HEK293T (cell line): ENCODE measurements around the gene SPOUT1.

Experiments used
- FOXA1 ChIP-seq: fragments of 450-650 bp; IDR thresholded peaks from 2 replicates; pipeline ENCODE4 v1.6.1; 2016; ENCODE audit warnings: mild to moderate bottlenecking
- FOXK2 ChIP-seq: fragments of 450-650 bp; IDR thresholded peaks from 2 replicates; pipeline ENCODE4 v1.6.1; 2016; ENCODE audit warnings: mild to moderate bottlenecking
- FOXM1 ChIP-seq: fragments of 450-650 bp; IDR thresholded peaks from 2 replicates; pipeline ENCODE4 v1.6.1; 2017; ENCODE audit warnings: mild to moderate bottlenecking, borderline replicate concordance
- LEF1 ChIP-seq: fragments of 450-650 bp; IDR thresholded peaks from 2 replicates; pipeline ENCODE4 v1.6.1; 2017; ENCODE audit warnings: mild to moderate bottlenecking, borderline replicate concordance
- NFRKB ChIP-seq: fragments of 450-650 bp; IDR thresholded peaks from 2 replicates; pipeline ENCODE4 v1.6.1; 2016; ENCODE audit warnings: mild to moderate bottlenecking, moderate library complexity
- SP1 ChIP-seq: fragments of 450-650 bp; IDR thresholded peaks from 2 replicates; pipeline ENCODE4 v1.6.1; 2017

DNA sequence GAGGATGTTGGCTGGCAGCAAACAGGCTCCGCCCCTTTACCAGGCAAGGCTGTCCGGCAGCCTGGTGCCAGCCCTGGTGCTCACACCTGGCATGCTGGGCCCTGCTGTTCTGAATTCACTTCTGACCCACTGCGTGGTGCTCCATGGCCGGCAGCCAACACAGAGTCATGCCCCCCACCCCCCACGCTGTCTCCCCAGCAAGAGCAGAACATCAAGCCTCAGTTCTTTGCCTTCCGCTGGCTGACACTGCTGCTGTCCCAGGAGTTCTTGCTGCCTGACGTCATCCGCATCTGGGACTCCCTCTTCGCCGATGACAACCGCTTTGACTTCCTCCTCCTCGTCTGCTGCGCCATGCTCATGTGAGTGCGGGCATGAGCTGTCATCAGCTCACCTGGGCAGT lies 23.9 kb downstream of the SPOUT1 start:
- TF ChIP-seq LEF1: no peak
- no peak for TF ChIP-seq FOXM1
- no peak for TF ChIP-seq FOXA1
- TF ChIP-seq NFRKB: no peak
- TF ChIP-seq SP1: no peak
- no peak for TF ChIP-seq FOXK2
